H1 (cell line): Measurements from ENCODE around the gene NUP85. TPM values are rescaled to one million over a fixed set of nuclear protein-coding genes. Genes with fewer than 3 reads are reported as not detected.

Experiments used
- CTCF ChIA-PET: fragments of 300-600 bp; sonication (Branson Sonifier 250); formaldehyde crosslinking; loops from one replicate; lab custom pipeline; 2021; ENCODE audit not compliant: partially characterized antibody; lab: Charles Lee
- POLR2A ChIA-PET: fragments of 300-600 bp; sonication (Branson Sonifier 250); formaldehyde crosslinking; loops from one replicate; lab custom pipeline; 2021; ENCODE audit warnings: inconsistent platforms; ENCODE audit not compliant: partially characterized antibody; lab: Charles Lee
- DNase-seq, 2 experiments: peaks; one replicate each; pipeline versions ENCODE4 v3.0.0 to v3.0.0-alpha.2; 2010 to 2022; ENCODE audit warnings: low spot score in 2 of 2, low read depth in 1 of 2, mixed read lengths in 1 of 2
- FAIRE-seq: peaks from 2 replicates; lab custom pipeline; 2011; peaks lifted over from hg19 to GRCh38; lab: Jason Lieb, UNC
- H2AFZ ChIP-seq: 2 replicates; pipeline ENCODE4 v1.8.1; 2012; ENCODE audit warnings: low read length, inconsistent platforms
- H2AK5ac ChIP-seq: 2 replicates; pipeline ENCODE4 v1.6.1; 2013; ENCODE audit warnings: low read depth, low read length
- H2BK120ac ChIP-seq: replicated peaks from 2 replicates; pipeline ENCODE3; 2013; ENCODE audit warnings: low read depth, low read length, inconsistent platforms
- H2BK12ac ChIP-seq: 2 replicates; pipeline ENCODE4 v1.6.1; 2013; ENCODE audit warnings: low read depth, low read length
- H2BK15ac ChIP-seq: 2 replicates; pipeline ENCODE4 v1.6.1; 2013; ENCODE audit warnings: low read length
- H2BK20ac ChIP-seq: 2 replicates; pipeline ENCODE4 v1.6.1; 2013; ENCODE audit warnings: low read length
- H2BK5ac ChIP-seq: 2 replicates; pipeline ENCODE4 v1.6.1; 2013; ENCODE audit warnings: low read depth, low read length
- H3K14ac ChIP-seq: 2 replicates; pipeline ENCODE4 v1.6.1; 2013; ENCODE audit warnings: inconsistent platforms; ENCODE audit not compliant: insufficient read length
- H3K18ac ChIP-seq: 2 replicates; pipeline ENCODE4 v1.6.1; 2013; ENCODE audit warnings: low read length; ENCODE audit errors: extremely low read depth
- H3K23ac ChIP-seq: 2 replicates; pipeline ENCODE4 v1.6.1; 2013; ENCODE audit warnings: inconsistent platforms; ENCODE audit not compliant: insufficient read length
- H3K23me2 ChIP-seq: 2 replicates; pipeline ENCODE4 v1.6.1; 2013; ENCODE audit warnings: low read depth, low read length
- H3K27ac ChIP-seq: 2 replicates; pipeline ENCODE4 v1.6.1; 2011; ENCODE audit warnings: low read depth, low read length, inconsistent platforms
- H3K27me3 ChIP-seq, 4 experiments: replicated peaks in 1 of 4; 1 replicate in 1 of 4; 2 replicates in 3 of 4; pipeline versions ENCODE4 v1.6.1 to v1.8.1; 2011 to 2013; ENCODE audit warnings: low read length in 3 of 4, mild to moderate bottlenecking in 3 of 4, inconsistent platforms in 2 of 4, mixed read lengths in 2 of 4, moderate library complexity in 1 of 4; ENCODE audit not compliant: control insufficient read depth in 3 of 4, insufficient read depth in 3 of 4; ENCODE audit errors: extremely low read depth in 1 of 4
- H3K36me3 ChIP-seq, 4 experiments: 2 replicates each; pipeline versions ENCODE4 v1.6.1 to v1.8.1; 2011 to 2013; ENCODE audit warnings: mild to moderate bottlenecking in 4 of 4, low read length in 3 of 4, moderate library complexity in 2 of 4, control low read depth in 1 of 4, inconsistent platforms in 1 of 4; ENCODE audit not compliant: insufficient read depth in 4 of 4, control insufficient read depth in 2 of 4
- H3K4ac ChIP-seq: replicated peaks from 2 replicates; pipeline ENCODE3; 2013; ENCODE audit warnings: low read length, low read depth, mixed read lengths, inconsistent platforms; ENCODE audit not compliant: insufficient read length
- H3K4me1 ChIP-seq, 4 experiments: replicated peaks in 1 of 4; 1 replicate in 1 of 4; 2 replicates in 3 of 4; pipeline versions ENCODE4 v1.6.1 to v1.8.1; 2011 to 2013; ENCODE audit warnings: low read length in 3 of 4, inconsistent platforms in 2 of 4, mixed read lengths in 1 of 4; ENCODE audit not compliant: insufficient read depth in 4 of 4, control insufficient read depth in 3 of 4
- H3K4me2 ChIP-seq, 2 experiments: 2 replicates each; pipeline versions ENCODE4 v1.6.1 to v1.8.1; 2011 to 2013; ENCODE audit warnings: low read depth in 2 of 2, low read length in 2 of 2, control low read depth in 1 of 2, inconsistent platforms in 1 of 2, mild to moderate bottlenecking in 1 of 2; ENCODE audit not compliant: insufficient read depth in 1 of 2
- H3K4me3 ChIP-seq, 4 experiments: fragments of 200-600, 300-600 bp in 1 of 4; sonication (generic), shearing (Covaris generic), sonication (Bioruptor Twin) in 1 of 4; 2 replicates each; pipeline versions ENCODE4 v1.5.1 to v1.8.1; 2011 to 2016; ENCODE audit warnings: low read length in 4 of 4, low read depth in 3 of 4, control low read depth in 2 of 4, inconsistent platforms in 2 of 4, mild to moderate bottlenecking in 2 of 4, mixed read lengths in 1 of 4, moderate library complexity in 1 of 4; ENCODE audit not compliant: insufficient read depth in 2 of 4; ENCODE audit errors: extremely low read depth in 1 of 4
- H3K56ac ChIP-seq: replicated peaks from 2 replicates; pipeline ENCODE3; 2013; ENCODE audit warnings: low read depth, mild to moderate bottlenecking, mixed read lengths, low read length, inconsistent platforms; ENCODE audit not compliant: insufficient read length
- H3K79me1 ChIP-seq: 2 replicates; pipeline ENCODE4 v1.6.1; 2013; ENCODE audit warnings: low read depth, low read length, control low read depth
- H3K79me2 ChIP-seq, 2 experiments: 2 replicates each; pipeline versions ENCODE4 v1.6.1 to v1.8.1; 2012 to 2013; ENCODE audit warnings: low read length in 2 of 2, mild to moderate bottlenecking in 2 of 2, inconsistent platforms in 1 of 2; ENCODE audit not compliant: insufficient read depth in 2 of 2, control insufficient read depth in 1 of 2
- H3K9ac ChIP-seq, 4 experiments: replicated peaks in 1 of 4; 1 replicate in 1 of 4; 2 replicates in 3 of 4; pipeline versions ENCODE4 v1.6.1 to v1.8.1; 2011 to 2013; ENCODE audit warnings: low read depth in 3 of 4, low read length in 3 of 4, control low read depth in 2 of 4, mild to moderate bottlenecking in 2 of 4, moderate library complexity in 2 of 4, inconsistent platforms in 1 of 4; ENCODE audit errors: extremely low read depth in 1 of 4
- H3K9me3 ChIP-seq, 2 experiments: 2 replicates each; pipeline versions ENCODE4 v1.6.1 to v1.8.1; 2012 to 2013; ENCODE audit warnings: mild to moderate bottlenecking in 2 of 2, moderate library complexity in 2 of 2, control low read depth in 1 of 2, inconsistent platforms in 1 of 2, low read depth in 1 of 2, low read length in 1 of 2, mixed read lengths in 1 of 2; ENCODE audit not compliant: insufficient read depth in 2 of 2
- H4K20me1 ChIP-seq, 2 experiments: replicated peaks in 1 of 2; 2 replicates each; pipeline versions ENCODE3 to v1.8.1; 2011 to 2013; ENCODE audit warnings: inconsistent platforms in 2 of 2, low read length in 2 of 2, mild to moderate bottlenecking in 1 of 2; ENCODE audit not compliant: insufficient read depth in 2 of 2, control insufficient read depth in 1 of 2
- H4K5ac ChIP-seq: 2 replicates; pipeline ENCODE4 v1.6.1; 2013; ENCODE audit warnings: low read length, low read depth, mixed read lengths, inconsistent platforms; ENCODE audit not compliant: insufficient read length
- H4K8ac ChIP-seq: 2 replicates; pipeline ENCODE4 v1.8.0; 2013; ENCODE audit warnings: mild to moderate bottlenecking, moderate library complexity, low read length, inconsistent platforms; ENCODE audit not compliant: insufficient read depth; ENCODE audit errors: extremely low read depth
- H4K91ac ChIP-seq: replicated peaks from 2 replicates; pipeline ENCODE3; 2013; ENCODE audit warnings: low read length, mixed read lengths, inconsistent platforms; ENCODE audit not compliant: insufficient read length
- PHF8 ChIP-seq: fragments of 200-600 bp; sonication (generic); conservative IDR thresholded peaks from 2 replicates; pipeline ENCODE4 v1.7.1; 2012; ENCODE audit warnings: low read depth, mild to moderate bottlenecking, inconsistent platforms, low read length, moderate library complexity
- SIX5 ChIP-seq: IDR thresholded peaks from 2 replicates; pipeline ENCODE4 v1.6.1; 2011; ENCODE audit warnings: mild to moderate bottlenecking, low read depth, low read length
- SP2 ChIP-seq: IDR thresholded peaks from 2 replicates; pipeline ENCODE4 v1.6.1; 2012; ENCODE audit warnings: mild to moderate bottlenecking, low read length, inconsistent platforms
- TAF1 ChIP-seq: IDR thresholded peaks from 2 replicates; pipeline ENCODE4 v1.6.1; 2011; ENCODE audit warnings: mild to moderate bottlenecking, low read depth, low read length
- TBP ChIP-seq: IDR thresholded peaks from 2 replicates; pipeline ENCODE4 v1.6.1; 2011; ENCODE audit warnings: low read depth, low read length, improper control_type of control experiment
- WGBS, 2 experiments: shearing (Covaris generic) in 1 of 2; methylation state at CpG; one replicate each; pipeline versions ENCODE4 v1.1.6 to v1.1.7; 2013 to 2015; ENCODE audit warnings: low lambda C conversion rate in 2 of 2, mixed read lengths in 2 of 2, inconsistent platforms in 1 of 2, low coverage in 1 of 2, missing lambda C conversion rate in 1 of 2; ENCODE audit not compliant: insufficient replicate concordance in 2 of 2, insufficient coverage in 1 of 2, insufficient read length in 1 of 2; ENCODE audit errors: extremely low coverage in 1 of 2, missing lambda C conversion rate in 1 of 2; 5-methylcytosine and 5-hydroxymethylcytosine counted together
- polyA plus RNA-seq, 7 experiments: library from polyadenylated mRNA; depleted of rRNA in 3 of 7; stranded (reverse) in 5 of 7; unstranded in 2 of 7; fragments of >200 nt in 5 of 7; fragments of 200-250 nt in 2 of 7; gene quantifications; 1 replicate in 5 of 7; 2 replicates in 1 of 7; 4 replicates in 1 of 7; pipeline versions ENCODE4 v1.2.1 to v1.2.3, GENCODE V29; 2011 to 2013; ENCODE audit warnings: missing spikeins in 2 of 7, mixed read lengths in 2 of 7
- total RNA-seq: library from RNA; stranded (reverse); fragmentation: NEBNext Ultra II Directional; extraction: Animal tissue kit (Norgen Biotek cat#: 25700); gene quantifications from 2 replicates; pipeline ENCODE4 v1.2.1, GENCODE V29; 2021
- TF ChIP-seq, protein P1 (sequence below): IDR thresholded peaks from 2 replicates; pipeline ENCODE4 v1.6.1; 2011; ENCODE audit warnings: low read length, improper control_type of control experiment
- TF ChIP-seq, protein P2 (sequence below): IDR thresholded peaks from 2 replicates; pipeline ENCODE4 v1.6.1; 2011; ENCODE audit warnings: low read depth, mild to moderate bottlenecking, low read length; ENCODE audit not compliant: insufficient read depth
- TF ChIP-seq, protein P3 (sequence below): IDR thresholded peaks from 2 replicates; pipeline ENCODE4 v1.6.1; 2012; ENCODE audit warnings: inconsistent platforms

Gene NUP85
- total and polyA plus RNA-seq, 2 of the 8 experiments (the other 6 are each of a cell fraction or from before 2014, with no cell fraction given), result 98.5 to 154 TPM

DNA sequence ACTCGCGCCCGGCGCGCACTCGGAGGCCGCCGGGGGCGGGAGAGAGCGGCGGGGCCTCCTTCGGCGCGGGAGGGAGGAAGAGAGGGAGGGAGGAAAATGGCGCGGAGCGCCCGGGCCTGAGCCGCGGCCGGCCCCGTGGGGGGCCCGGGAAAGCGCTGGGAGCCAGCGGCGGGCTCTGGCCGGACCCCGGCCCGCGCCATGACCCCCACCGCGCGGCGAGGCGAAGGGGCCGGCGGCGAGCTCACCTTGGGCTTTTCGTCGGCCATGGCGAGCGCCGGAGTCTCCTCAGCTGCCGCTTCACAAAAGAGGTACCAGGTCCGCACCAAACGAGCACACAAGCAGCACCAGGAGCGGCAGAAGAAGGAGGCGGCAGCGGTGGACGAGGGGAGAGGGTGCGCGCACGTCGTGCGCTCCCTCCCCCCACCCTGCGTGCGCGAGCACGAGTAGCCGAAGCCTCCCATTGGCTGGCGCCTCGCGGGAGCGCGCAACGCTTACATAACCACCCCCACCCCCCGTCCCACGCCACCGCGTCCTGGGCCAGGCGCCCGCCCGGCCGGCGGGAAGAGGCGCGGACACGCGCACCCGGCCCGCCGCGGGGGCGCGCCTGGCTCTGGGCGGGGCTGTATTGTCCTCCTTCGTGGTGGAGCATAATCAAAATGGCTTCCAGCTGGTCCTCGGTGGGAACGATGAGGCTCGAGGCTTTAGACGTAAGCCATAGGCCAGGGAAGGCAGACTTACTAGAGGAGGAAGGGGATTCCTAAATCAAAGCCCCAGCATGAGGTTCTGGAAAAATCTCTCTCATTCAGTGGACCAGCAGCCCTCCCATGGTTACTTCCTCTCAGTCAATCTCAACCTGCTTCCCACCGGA is 22.7 kb upstream of the NUP85 start, which contains the start of gene SUMO2:
Gene SUMO2, minus strand, starts transcription at position 391 of the 868 bp plus-strand sequence. Its CDS starts 125 bp downstream, at position 266.
- peak within 1 kb of the TSS; percentile 84 for H4K5ac ChIP-seq
- H3K4me3 ChIP-seq, result peak within 1 kb of the TSS; percentile 97 to 99 (median 98)
- peaks cover 2% of the 10 kb centered on the region; the same call in 1 of the 2 replicates for H3K23me2 ChIP-seq
- no peaks in the 10 kb centered on the region for H3K9me3 ChIP-seq
- peaks cover 34 to 47% of the 10 kb centered on the region in 2 experiments for H3K79me2 ChIP-seq
- no peak within 1 kb of the TSS for H3K4ac ChIP-seq
- peak within 1 kb of the TSS; percentile 99 for H4K8ac ChIP-seq
- ChIA-PET CTCF (interaction anchor here (1.2 to 2.2 kb wide), 6 partner anchors 9 to 79 kb away, joined by 3 to 10 read pairs (median 6); no protein-coding TSS in a partner anchor), POLR2A (interaction anchor here (0.6 to 3.0 kb wide), 28 partner anchors 9 to 273 kb away, joined by 3 to 16 read pairs (median 4); partner anchors contain the start of genes JPT1, MIF4GD, NT5C and NUP85)
- FAIRE-seq, result no peak
- H2BK20ac ChIP-seq, result no peak within 1 kb of the TSS
- peak within 1 kb of the TSS; percentile 47 to 73 for H3K4me2 ChIP-seq
- peak within 1 kb of the TSS; percentile 60; the same call in 1 of the 2 replicates for H2BK12ac ChIP-seq
- H2AFZ ChIP-seq, result no peak within 1 kb of the TSS
- H3K4me1 ChIP-seq, result peaks cover 0 to 5% (median under 1%) of the 10 kb centered on the region in 4 experiments; a peak in 4 of 7 replicates
- no peak within 1 kb of the TSS for H3K14ac ChIP-seq
- H3K27me3 ChIP-seq, result no peaks in the 10 kb centered on the region
- H3K36me3 ChIP-seq, result peaks cover 2 to 31% (median 7%) of the 10 kb centered on the region in 4 experiments; a peak in 6 of 8 replicates
- peak; percentile 93 for DNase-seq
- H3K56ac ChIP-seq, result peak within 1 kb of the TSS; percentile 93
- peak within 1 kb of the TSS; percentile 92 to 97 (median 96) for H3K9ac ChIP-seq
- peak within 1 kb of the TSS; percentile 85 for H3K18ac ChIP-seq
- H2BK5ac ChIP-seq, result peak within 1 kb of the TSS; percentile 92
- peak within 1 kb of the TSS; percentile 83; the same call in 1 of the 2 replicates for H2BK15ac ChIP-seq
- no peak within 1 kb of the TSS for H2BK120ac ChIP-seq
- 8% methylated on average over 25 of the region's 92 CpGs; no CpG with 5 or more reads in 1 of the 2 experiments for WGBS, 2 experiments
- peak within 1 kb of the TSS; percentile 98 for H3K27ac ChIP-seq
- H4K91ac ChIP-seq, result no peak within 1 kb of the TSS
- no peaks in the 10 kb centered on the region; the same call in 1 of the 2 replicates for H3K79me1 ChIP-seq
- H3K23ac ChIP-seq, result no peak within 1 kb of the TSS
- peaks cover 7 to 10% of the 10 kb centered on the region in 2 experiments for H4K20me1 ChIP-seq
- no peak within 1 kb of the TSS for H2AK5ac ChIP-seq
- TF ChIP-seq, protein P1, sequence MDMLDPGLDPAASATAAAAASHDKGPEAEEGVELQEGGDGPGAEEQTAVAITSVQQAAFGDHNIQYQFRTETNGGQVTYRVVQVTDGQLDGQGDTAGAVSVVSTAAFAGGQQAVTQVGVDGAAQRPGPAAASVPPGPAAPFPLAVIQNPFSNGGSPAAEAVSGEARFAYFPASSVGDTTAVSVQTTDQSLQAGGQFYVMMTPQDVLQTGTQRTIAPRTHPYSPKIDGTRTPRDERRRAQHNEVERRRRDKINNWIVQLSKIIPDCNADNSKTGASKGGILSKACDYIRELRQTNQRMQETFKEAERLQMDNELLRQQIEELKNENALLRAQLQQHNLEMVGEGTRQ, result no peak
- TF ChIP-seq SP2, result no peak
- peak; percentile 63 for TF ChIP-seq TBP
- peak; percentile 80 for TF ChIP-seq PHF8
- TF ChIP-seq TAF1, result peak; percentile 91
- TF ChIP-seq, protein P2, sequence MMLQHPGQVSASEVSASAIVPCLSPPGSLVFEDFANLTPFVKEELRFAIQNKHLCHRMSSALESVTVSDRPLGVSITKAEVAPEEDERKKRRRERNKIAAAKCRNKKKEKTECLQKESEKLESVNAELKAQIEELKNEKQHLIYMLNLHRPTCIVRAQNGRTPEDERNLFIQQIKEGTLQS, result no peak
- no peak for TF ChIP-seq SIX5
- TF ChIP-seq, protein P3, sequence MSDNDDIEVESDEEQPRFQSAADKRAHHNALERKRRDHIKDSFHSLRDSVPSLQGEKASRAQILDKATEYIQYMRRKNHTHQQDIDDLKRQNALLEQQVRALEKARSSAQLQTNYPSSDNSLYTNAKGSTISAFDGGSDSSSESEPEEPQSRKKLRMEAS, result peak; percentile 48; the same call in 1 of the 2 replicates
